GM19035 (cell line): Measurements from ENCODE around the gene CUL4A.
"Not testable (repeated sequence)": the region's sequence is repeated elsewhere in the genome, so short reads cannot be mapped to it uniquely, and the experiment has no call there.

Experiments used
- ATAC-seq: cut with Tn5 transposase; IDR thresholded peaks from one replicate; pipeline ENCODE4 v1.9.1; 2021; ENCODE audit not compliant: unreplicated experiment

Gene CUL4A

DNA sequence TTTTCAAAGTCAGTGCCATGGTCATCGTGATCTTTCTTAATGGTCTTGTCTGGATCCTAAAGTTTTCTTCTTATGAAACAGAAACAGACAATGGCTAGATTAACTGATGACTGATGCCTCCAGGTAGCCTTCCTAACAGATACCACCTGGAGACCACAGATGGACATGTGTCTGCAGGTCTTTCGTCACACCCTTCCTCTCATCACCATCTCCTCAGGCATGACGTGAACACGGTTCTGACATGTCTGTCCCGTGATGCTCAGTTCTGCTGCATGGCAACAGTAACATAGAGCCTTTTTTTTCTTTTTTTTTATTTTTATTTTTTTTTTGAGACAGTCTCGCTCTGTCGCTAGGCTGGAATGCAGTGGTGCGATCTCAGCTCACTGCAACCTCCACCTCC, 74.5 kb downstream of the CUL4A start:
- no peak for ATAC-seq

- no peak for ATAC-seq
Measured at GRCh38 chr13:113288880-113289279, 79.5 kb downstream of the CUL4A start.

DNA sequence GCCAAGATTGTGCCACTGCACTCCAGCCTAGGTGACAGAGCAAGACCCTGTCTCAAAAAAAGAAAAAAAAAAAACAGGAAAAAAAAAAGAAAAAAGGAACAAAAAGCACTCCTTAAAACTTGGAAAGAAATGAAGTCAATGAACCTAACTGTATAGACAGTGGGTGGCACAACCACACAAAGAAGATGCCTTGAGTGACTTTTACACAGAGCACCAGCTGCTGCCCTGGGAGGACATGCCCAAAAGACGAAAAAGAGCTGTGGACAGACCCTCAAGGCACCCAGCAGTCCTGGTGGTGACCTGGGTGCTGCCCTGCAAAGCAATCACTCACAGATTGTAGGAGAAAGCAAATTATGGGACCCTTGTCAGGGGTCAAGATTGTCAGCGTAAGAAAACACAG, 81.7 kb downstream of the CUL4A start:
- ATAC-seq: no peak

DNA sequence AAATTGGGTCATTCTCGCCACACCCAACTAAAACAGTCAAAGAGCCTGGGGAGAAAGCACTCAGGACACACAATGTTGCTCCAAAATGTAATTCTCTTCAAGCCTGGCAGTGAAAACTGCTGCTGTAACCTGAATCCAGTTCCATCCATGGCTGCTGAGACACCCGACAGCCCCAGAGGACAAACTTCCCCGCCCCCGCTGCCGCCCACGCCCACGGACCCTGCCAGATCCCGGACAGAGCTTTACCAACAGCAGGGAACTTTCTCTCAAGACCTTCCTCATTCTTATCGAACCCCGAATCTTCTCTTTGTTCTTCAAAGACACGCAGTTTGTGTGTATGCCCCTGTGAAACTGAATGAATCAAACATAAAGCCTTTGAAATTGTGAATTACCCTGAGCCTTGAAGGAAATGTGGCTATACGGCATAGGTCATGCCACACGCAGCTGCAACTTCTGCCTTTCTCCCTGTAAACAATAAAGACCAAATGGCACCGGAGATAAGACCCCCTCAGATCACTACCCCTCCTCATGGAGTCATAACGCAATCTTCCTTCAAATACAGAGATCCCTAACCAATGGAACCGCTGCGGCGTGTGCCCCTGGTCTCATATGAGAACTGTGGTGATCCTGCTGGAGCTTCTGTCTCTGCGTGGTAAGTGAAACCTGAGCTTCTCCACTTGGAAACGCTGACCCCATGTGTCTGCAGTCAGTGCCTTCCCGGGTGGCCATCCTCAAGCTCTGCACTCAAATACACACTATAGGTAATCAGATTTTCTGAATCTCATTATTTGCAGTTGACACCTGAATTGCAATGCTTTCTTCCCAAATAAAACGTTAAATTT, 82.8 kb downstream of the CUL4A start:
- no peak for ATAC-seq

DNA sequence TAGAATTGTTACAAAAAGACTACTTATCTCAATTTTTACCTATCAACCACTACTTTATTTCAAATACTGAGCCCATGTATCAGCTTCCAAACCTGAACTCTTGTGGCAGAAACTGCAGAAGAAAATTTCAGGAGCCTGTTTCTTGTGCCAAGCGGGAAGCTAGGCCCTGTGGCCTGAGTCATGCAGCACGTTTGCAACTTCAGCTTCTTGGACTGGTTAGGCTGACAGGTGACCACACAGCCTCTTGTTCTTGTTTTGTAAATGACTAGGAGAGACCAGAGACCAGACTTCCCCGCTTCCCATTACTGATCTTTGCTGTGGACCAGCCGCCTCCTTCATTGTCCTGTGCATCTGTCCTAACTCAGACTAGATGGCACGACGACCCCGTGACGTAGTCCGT, 84.3 kb downstream of the CUL4A start:
- no peak for ATAC-seq

GRCh38 chr13:113295776-113296175, 86.4 kb downstream of the CUL4A start:
- ATAC-seq: no peak

- peak; percentile 68 for ATAC-seq
Measured at GRCh38 chr13:113296823-113297369, 87.5 kb downstream of the CUL4A start, which contains the start of gene LAMP1. LAMP1 (plus strand) TSS chr13:113297239; CDS start chr13:113297435, 196 bp downstream.

- peak; percentile 38 for ATAC-seq
Measured at GRCh38 chr13:113297370-113298042, 88.1 kb downstream of the CUL4A start.

GRCh38 chr13:113298043-113298945, 88.9 kb downstream of the CUL4A start:
- ATAC-seq: no peak

- ATAC-seq: no peak
Measured at GRCh38 chr13:113299951-113300350, 90.5 kb downstream of the CUL4A start.

DNA sequence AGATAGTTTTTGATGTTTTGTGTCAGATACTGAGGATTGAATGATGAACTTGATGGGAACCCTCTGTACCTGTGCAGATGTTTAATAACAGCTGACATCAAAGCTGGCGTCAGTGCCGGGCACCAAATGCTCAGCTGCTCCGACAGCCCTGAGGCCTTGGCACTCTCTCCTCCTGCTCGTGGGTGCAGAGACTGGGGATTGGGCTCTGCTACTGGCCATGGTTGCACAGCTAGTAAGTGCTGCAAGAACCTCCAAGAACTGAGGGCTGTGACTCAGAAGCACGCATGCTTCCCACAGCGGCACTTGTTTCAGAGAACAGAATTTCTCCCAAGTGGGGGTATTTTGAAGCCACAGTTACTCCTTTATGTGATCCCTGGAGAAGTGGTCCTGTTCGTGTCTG, 93.6 kb downstream of the CUL4A start:
- ATAC-seq: no peak

DNA sequence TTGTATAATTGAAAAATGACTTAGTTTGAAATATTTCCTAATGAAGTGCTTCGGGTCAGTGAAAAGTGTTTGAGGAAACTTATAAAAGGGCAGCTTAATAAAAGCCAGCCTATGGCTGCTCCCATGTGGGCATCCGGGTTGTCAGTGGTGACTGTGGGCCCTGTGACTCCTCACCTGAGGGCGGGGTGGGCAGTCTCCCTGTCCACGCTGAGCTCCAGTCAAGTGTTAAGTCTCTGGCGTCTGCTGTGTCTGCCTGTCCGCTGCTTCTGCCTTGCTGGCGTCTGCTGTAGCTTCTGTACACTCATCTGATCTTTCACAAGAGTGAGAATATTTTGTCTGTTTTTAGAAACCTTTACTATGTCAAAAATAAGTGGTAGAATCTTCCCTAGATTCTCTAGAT, 94.7 kb downstream of the CUL4A start:
- ATAC-seq: no peak

- no peak for ATAC-seq
Measured at GRCh38 chr13:113305208-113305607, 95.8 kb downstream of the CUL4A start.

DNA sequence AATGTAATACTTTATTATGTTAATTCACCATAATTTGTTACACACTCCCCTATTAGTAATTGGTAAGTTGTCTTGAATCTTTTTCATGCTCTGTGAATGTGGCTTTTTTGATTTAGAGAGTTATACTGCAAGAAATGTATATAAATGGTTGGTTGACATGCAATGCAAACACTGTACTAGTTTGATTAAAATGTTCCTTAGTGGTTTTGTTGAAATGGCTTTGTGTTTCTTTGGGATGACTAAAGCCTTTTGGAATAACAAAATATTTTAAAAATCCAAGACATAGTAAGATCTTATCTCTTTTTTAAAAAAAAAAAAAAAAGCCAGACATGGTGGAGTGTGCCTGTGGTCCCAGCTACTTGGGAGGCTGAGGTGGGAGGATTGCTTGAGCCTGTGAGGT, 98.1 kb downstream of the CUL4A start:
- ATAC-seq: no peak

DNA sequence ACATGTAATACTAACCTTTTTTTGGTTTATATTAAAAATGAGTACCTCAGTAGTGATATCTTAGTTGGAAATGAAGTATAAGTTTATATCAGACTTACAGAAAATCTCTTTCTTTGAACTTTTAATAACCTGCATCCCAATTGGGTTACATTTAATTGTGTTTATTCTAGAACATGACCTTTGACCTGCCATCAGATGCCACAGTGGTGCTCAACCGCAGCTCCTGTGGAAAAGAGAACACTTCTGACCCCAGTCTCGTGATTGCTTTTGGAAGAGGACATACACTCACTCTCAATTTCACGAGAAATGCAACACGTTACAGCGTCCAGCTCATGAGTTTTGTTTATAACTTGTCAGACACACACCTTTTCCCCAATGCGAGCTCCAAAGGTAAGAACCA, 100.1 kb downstream of the CUL4A start:
- ATAC-seq: no peak

DNA sequence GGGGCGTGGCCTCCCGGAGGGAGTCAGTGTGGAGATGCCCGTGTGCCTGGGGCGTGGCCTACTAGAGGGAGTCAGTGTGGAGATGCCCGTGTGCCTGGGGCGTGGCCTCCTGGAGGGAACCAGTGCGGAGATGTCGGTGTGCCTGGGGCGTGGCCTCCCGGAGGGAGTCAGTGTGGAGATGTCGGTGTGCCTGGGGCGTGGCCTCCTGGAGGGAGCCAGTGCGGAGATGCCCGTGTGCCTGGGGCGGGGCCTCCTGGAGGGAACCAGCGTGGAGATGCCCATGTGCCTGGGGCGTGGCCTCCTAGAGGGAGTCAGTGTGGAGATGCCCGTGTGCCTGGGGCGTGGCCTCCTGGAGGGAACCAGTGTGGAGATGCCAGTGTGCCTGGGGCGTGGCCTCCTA, 104.7 kb downstream of the CUL4A start:
- not testable (repeated sequence) for ATAC-seq

GRCh38 chr13:113314895-113315470, 105.6 kb downstream of the CUL4A start:
- ATAC-seq: not testable (repeated sequence)

DNA sequence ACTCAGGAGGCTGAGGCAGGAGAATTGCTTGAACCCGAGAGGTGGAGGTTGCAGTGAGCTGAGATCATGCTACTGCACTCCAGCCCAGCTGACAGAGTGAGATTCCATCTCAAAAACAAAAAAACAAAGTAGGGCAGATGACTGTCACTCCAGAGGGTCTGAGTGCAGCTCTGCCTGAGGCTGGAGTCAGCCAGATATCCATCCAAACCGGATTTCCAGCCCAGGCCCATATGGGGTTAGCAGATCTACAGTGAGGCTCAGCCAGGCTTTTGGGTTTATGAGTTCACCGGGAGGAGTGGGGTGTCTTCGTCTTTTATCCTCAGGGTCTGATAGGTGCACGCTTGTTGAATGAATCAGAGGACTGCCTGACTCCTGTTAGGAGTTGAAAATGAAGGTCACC, 106.6 kb downstream of the CUL4A start:
- no peak for ATAC-seq
